ENCODE results near the gene KCNQ4.

DNA sequence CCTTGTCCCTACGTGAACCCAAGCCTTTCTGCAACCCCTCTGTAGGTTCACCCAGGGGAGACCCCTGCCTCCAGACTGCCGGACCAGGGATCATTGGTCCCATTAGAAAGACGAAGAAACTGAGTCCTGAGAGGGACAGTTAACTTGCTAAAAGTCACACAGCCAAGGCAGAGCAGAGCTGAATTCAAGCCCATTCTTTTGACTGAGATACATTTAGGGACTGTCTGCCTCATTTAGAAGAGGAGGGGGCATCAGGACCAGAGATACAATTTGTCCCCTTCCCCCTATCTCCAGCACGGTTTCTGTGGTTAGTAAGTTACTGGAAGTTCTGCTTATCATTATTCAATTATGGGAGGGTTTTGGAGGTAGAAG lies 19.1 kb downstream of the KCNQ4 start:
- TF ChIP-seq, protein P1, sequence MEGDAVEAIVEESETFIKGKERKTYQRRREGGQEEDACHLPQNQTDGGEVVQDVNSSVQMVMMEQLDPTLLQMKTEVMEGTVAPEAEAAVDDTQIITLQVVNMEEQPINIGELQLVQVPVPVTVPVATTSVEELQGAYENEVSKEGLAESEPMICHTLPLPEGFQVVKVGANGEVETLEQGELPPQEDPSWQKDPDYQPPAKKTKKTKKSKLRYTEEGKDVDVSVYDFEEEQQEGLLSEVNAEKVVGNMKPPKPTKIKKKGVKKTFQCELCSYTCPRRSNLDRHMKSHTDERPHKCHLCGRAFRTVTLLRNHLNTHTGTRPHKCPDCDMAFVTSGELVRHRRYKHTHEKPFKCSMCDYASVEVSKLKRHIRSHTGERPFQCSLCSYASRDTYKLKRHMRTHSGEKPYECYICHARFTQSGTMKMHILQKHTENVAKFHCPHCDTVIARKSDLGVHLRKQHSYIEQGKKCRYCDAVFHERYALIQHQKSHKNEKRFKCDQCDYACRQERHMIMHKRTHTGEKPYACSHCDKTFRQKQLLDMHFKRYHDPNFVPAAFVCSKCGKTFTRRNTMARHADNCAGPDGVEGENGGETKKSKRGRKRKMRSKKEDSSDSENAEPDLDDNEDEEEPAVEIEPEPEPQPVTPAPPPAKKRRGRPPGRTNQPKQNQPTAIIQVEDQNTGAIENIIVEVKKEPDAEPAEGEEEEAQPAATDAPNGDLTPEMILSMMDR (IDR thresholded peaks at IDR 0.05), result no peak
- TF ChIP-seq EZH2 (IDR thresholded peaks at IDR 0.05), result no peak

Measured in neural progenitor cell (in vitro differentiated cells).